HTR-8/SVneo (cell line): ENCODE data around the gene GTPBP2.
A peak's percentile ranks its signal among the peaks of the same experiment; 100 is the strongest.

ENCODE experiments used
- DNase-seq: peaks from one replicate; pipeline ENCODE4 v3.0.0; 2011; ENCODE audit warnings: low spot score, mixed read lengths; ENCODE audit not compliant: insufficient read length
- FAIRE-seq: peaks from 2 replicates; lab custom pipeline; 2011; peaks lifted over from hg19 to GRCh38; lab: Jason Lieb, UNC

The GTPBP2 gene

GRCh38 chr6:43588194-43588593, 40.9 kb downstream of the GTPBP2 start:
- FAIRE-seq = no peak
- no peak for DNase-seq

- FAIRE-seq = no peak
- DNase-seq = no peak
Observed at GRCh38 chr6:43584892-43585570, 44.0 kb downstream of the GTPBP2 start.

- DNase-seq = no peak
- no peak for FAIRE-seq
Observed at GRCh38 chr6:43582911-43583310, 46.2 kb downstream of the GTPBP2 start.

- DNase-seq = no peak
- no peak for FAIRE-seq
Observed at GRCh38 chr6:43579171-43579570, 49.9 kb downstream of the GTPBP2 start.

GRCh38 chr6:43578748-43579147, 50.3 kb downstream of the GTPBP2 start:
- FAIRE-seq (no peak), DNase-seq (no peak)

- DNase-seq (peak; percentile 99), FAIRE-seq (peak; percentile 95)
Observed at GRCh38 chr6:43575772-43576551, 53.1 kb downstream of the GTPBP2 start, which contains the start of the genes POLH and XPO5. Gene POLH, plus strand, starts transcription at chr6:43576185. Its CDS starts 6,135 bp downstream, at chr6:43582320. Gene XPO5, minus strand, starts transcription at chr6:43576038. Its CDS starts 174 bp downstream, at chr6:43575864.

- FAIRE-seq (no peak), DNase-seq (peak; percentile 49)
Observed at GRCh38 chr6:43575105-43575771, 53.8 kb downstream of the GTPBP2 start.

GRCh38 chr6:43572015-43572414, 57.0 kb downstream of the GTPBP2 start:
- FAIRE-seq (no peak), DNase-seq (no peak)

- FAIRE-seq (no peak), DNase-seq (no peak)
Observed at GRCh38 chr6:43570876-43571441, 58.1 kb downstream of the GTPBP2 start.
